Activated CD8-positive, alpha-beta T cell treated with anti-CD3 and anti-CD28 coated beads for 36 hours (primary cell): ENCODE results near the gene MED7. TPM values are rescaled to one million over a fixed set of nuclear protein-coding genes. Genes with fewer than 3 reads are reported as not detected.

Experiments
- ATAC-seq: fragments of 200-7000 bp; cut with Tn5 transposase; one replicate; pipeline ENCODE4 v1.10.0; 2021; ENCODE audit warnings: mild to moderate bottlenecking, moderate library complexity
- CTCF ChIA-PET: fragments of 350-600 bp; sonication (Branson Sonifier 250); formaldehyde crosslinking; loops from one replicate; lab custom pipeline; 2021; ENCODE audit warnings: antibody characterized with exemption; lab: Charles Lee
- POLR2A ChIA-PET: fragments of 350-600 bp; sonication (Branson Sonifier 250); formaldehyde crosslinking; loops from one replicate; lab custom pipeline; 2021; ENCODE audit warnings: antibody characterized with exemption; lab: Charles Lee
- DNase-seq: peaks from one replicate; pipeline ENCODE4 v3.0.0-alpha.2; 2020
- H3K27ac Mint-ChIP-seq: one replicate; pipeline ENCODE4 v1.8.0; 2021; ENCODE audit warnings: mild to moderate bottlenecking, mixed read lengths
- H3K27me3 Mint-ChIP-seq: one replicate; pipeline ENCODE4 v1.8.0; 2021; ENCODE audit warnings: mixed read lengths
- H3K36me3 Mint-ChIP-seq: one replicate; pipeline ENCODE4 v1.8.0; 2021; ENCODE audit warnings: low read depth, mixed read lengths
- H3K4me1 Mint-ChIP-seq: one replicate; pipeline ENCODE4 v1.8.0; 2021; ENCODE audit warnings: low read depth, mixed read lengths
- H3K4me3 Mint-ChIP-seq: one replicate; pipeline ENCODE4 v1.8.0; 2021; ENCODE audit warnings: mild to moderate bottlenecking, moderate library complexity, mixed read lengths
- H3K9me3 Mint-ChIP-seq: one replicate; pipeline ENCODE4 v1.8.0; 2021; ENCODE audit warnings: mixed read lengths
- intact Hi-C: fragments of 100-400 bp; cut with micrococcal nuclease; formaldehyde crosslinking; loops from one replicate; pipeline ENCODE4 v1.10.0; 2022
- total RNA-seq, 2 experiments: library from RNA; stranded (reverse); gene quantifications; one replicate each; pipeline ENCODE4 v1.2.3, GENCODE V29; 2021
- TF ChIP-seq, protein P1 (sequence below): fragments of 200-600 bp; IDR thresholded peaks from one replicate; pipeline ENCODE4 v1.8.0; 2022; ENCODE audit warnings: antibody characterized with exemption, mild to moderate bottlenecking

The MED7 gene
- total RNA-seq, 2 experiments from 2014 or later: 13.6 to 13.7 TPM

DNA sequence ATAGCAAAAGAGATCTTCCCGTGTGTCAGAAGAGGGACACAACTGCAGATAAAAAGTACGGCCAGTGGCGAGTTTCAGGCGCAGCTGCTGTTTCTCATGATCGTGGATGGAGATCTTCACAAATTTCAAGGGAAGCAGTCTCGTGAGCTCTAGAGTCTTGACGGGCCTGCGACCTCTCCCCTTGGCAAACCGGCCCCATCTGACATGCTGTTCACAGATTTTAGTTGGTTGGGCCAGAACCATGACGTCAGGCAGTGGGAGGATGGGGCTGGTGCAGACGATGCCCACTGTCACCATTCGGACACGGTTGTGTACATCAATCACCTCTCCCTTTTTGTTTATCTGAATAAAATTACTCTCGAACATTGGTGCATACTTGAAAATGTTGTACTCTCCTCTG is 23.0 kb upstream of the MED7 start:
- ChIA-PET POLR2A (interaction anchor here (1.2 to 50.1 kb wide), 3 partner anchors 13 to 65 kb away, joined by 4 to 1980 read pairs (median 280); partner anchors contain the start of gene ITK), CTCF (interaction anchor here (1.1 to 2.3 kb wide), 2 partner anchors 8 to 16 kb away, joined by 3 to 6 read pairs; no protein-coding TSS in a partner anchor)
- H3K9me3 Mint-ChIP-seq: peaks cover 10% of the 10 kb centered on the region
- DNase-seq (no peak), ATAC-seq (no peak)
- no peak overlapping the region for H3K4me3 Mint-ChIP-seq
- intact Hi-C loops: no loop called here
- H3K36me3 Mint-ChIP-seq: peaks cover 16% of the 10 kb centered on the region
- H3K27ac Mint-ChIP-seq: peak overlapping the region; percentile 88
- H3K4me1 Mint-ChIP-seq: peaks cover 65% of the 10 kb centered on the region
- TF ChIP-seq, protein P1, sequence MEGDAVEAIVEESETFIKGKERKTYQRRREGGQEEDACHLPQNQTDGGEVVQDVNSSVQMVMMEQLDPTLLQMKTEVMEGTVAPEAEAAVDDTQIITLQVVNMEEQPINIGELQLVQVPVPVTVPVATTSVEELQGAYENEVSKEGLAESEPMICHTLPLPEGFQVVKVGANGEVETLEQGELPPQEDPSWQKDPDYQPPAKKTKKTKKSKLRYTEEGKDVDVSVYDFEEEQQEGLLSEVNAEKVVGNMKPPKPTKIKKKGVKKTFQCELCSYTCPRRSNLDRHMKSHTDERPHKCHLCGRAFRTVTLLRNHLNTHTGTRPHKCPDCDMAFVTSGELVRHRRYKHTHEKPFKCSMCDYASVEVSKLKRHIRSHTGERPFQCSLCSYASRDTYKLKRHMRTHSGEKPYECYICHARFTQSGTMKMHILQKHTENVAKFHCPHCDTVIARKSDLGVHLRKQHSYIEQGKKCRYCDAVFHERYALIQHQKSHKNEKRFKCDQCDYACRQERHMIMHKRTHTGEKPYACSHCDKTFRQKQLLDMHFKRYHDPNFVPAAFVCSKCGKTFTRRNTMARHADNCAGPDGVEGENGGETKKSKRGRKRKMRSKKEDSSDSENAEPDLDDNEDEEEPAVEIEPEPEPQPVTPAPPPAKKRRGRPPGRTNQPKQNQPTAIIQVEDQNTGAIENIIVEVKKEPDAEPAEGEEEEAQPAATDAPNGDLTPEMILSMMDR: no peak
- no peaks in the 10 kb centered on the region for H3K27me3 Mint-ChIP-seq

DNA sequence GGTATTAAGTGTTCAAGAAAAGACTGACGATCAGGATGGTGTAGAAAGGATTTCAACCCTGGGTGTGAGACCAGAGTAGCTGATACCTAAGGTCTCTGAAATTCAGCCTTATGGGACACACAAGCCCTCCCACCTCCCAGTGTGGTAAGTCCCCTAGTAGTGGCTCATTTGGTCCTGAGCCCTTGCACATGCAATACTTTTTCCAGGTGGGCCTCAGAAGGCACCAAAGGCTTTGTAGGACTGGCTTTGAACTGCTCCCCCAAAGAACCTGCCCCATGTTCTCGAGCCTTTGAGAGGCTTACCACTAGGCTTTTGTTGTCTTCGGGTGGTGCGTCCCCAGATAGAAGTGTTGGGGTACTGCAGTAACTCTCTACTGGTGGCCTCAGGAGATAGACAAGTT is 22.6 kb upstream of the MED7 start:
- no peak overlapping the region for H3K4me3 Mint-ChIP-seq
- peaks cover 63% of the 10 kb centered on the region for H3K4me1 Mint-ChIP-seq
- TF ChIP-seq, protein P1: no peak
- H3K27ac Mint-ChIP-seq: no peak overlapping the region
- H3K27me3 Mint-ChIP-seq: no peaks in the 10 kb centered on the region
- CTCF ChIA-PET: interaction anchor here (1.1 kb wide), 1 partner anchor 16 kb away, joined by 3 read pairs; no protein-coding TSS in a partner anchor
- POLR2A ChIA-PET: interaction anchor here (1.2 to 50.1 kb wide), 3 partner anchors 12 to 66 kb away, joined by 4 to 1980 read pairs (median 280); partner anchors contain the start of gene ITK
- DNase-seq: no peak
- no peak for ATAC-seq
- H3K9me3 Mint-ChIP-seq: peaks cover 7% of the 10 kb centered on the region
- intact Hi-C loops: no loop called here
- peaks cover 12% of the 10 kb centered on the region for H3K36me3 Mint-ChIP-seq

DNA sequence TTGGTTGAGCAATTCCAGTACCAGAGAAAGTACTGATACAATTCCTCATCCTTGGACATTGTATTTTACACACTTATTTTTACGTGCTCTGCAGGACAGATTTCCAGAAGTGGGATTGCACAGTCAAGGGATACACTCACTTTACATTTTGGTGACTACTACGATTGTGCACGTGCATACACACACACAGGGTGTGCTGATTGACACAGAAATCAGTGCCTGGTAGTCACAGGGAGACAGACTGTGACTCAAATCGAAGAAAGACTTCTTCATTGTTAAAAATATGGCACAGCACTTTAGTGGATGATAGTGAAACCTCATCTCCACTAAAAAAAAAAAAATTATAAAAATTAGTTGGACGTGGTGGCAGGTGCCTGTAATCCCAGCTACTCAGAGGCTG is 21.9 kb upstream of the MED7 start:
- DNase-seq: no peak

DNA sequence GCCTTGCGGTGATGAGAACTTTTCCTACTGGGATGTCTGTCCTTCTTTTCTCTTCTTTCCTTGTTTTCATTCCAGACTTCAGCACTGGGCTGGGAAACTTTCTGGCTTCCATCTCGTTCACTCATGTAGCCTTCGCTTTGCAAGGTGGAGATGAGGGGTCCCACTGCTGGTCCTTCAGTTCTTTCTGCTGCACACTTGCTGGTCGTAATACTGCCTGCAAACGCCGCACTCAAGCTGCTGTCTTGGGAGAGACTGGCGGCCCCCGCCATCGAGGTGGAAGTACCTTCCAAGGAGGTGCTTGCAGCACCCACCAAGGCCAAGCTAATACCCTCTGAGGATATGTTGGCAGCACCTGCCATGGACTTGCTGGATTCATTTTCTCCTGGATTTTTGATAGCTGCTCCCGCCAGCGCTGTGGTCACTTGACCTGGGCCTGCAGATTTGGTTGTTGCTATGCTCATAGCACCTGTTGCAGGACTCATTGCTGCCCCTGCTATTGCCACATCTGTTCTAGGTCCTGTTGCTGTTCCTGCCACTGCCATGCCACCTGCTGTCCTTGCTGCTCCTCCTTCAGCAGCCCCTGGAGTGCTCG is 20.4 kb upstream of the MED7 start:
- ChIA-PET POLR2A (interaction anchor here (1.1 to 50.1 kb wide), 3 partner anchors 9 to 39 kb away, joined by 3 to 1980 read pairs (median 3); partner anchors contain the start of genes ITK and MED7), CTCF (interaction anchor here (0.9 to 2.7 kb wide), 3 partner anchors 9 to 27 kb away, joined by 3 to 16 read pairs (median 4); no protein-coding TSS in a partner anchor)
- Mint-ChIP-seq H3K36me3 (peaks cover 2% of the 10 kb centered on the region), H3K4me1 (peaks cover 66% of the 10 kb centered on the region), H3K27me3 (no peaks in the 10 kb centered on the region), H3K9me3 (no peaks in the 10 kb centered on the region), H3K4me3 (no peak overlapping the region), H3K27ac (no peak overlapping the region)
- no peak for DNase-seq
- ATAC-seq: no peak
- intact Hi-C loops: no loop called here
- TF ChIP-seq, protein P1: no peak

More for the DNA sequence above, 21.9 kb upstream of the MED7 start:
- TF ChIP-seq, protein P1: no peak
- peaks cover 65% of the 10 kb centered on the region for H3K4me1 Mint-ChIP-seq
- ChIA-PET CTCF (no interaction called here), POLR2A (interaction anchor here (1.2 to 50.1 kb wide), 3 partner anchors 12 to 67 kb away, joined by 4 to 1980 read pairs (median 280); partner anchors contain the start of gene ITK)
- no peak overlapping the region for H3K4me3 Mint-ChIP-seq
- intact Hi-C loops: no loop called here
- peaks cover under 1% of the 10 kb centered on the region for H3K9me3 Mint-ChIP-seq
- peaks cover 6% of the 10 kb centered on the region for H3K36me3 Mint-ChIP-seq
- ATAC-seq: no peak
- no peaks in the 10 kb centered on the region for H3K27me3 Mint-ChIP-seq
- H3K27ac Mint-ChIP-seq: peak overlapping the region; percentile 21

DNA sequence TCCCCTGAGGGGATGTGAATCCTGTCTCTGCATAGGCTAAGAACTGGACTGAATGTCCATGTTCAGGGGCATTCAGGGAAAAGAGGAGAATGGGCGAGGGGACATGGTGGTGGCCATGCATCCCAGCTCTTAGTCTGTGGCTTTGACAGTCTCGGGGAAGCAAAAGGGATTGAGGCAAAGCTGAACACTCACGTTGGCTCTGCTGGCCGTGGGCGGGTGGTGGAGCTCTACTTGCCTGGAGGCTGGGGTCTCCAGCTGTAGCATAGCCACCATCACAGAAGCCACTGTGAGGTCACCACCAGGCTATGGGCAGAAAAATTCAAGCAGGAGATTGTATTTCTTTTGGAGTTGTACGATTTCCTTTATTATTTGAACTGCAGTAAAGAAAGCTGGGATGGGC is 19.3 kb upstream of the MED7 start:
- no peaks in the 10 kb centered on the region for H3K9me3 Mint-ChIP-seq
- no peak overlapping the region for H3K27ac Mint-ChIP-seq
- ATAC-seq: no peak
- no peaks in the 10 kb centered on the region for H3K27me3 Mint-ChIP-seq
- CTCF ChIA-PET: interaction anchor here (0.9 to 2.7 kb wide), 4 partner anchors 10 to 28 kb away, joined by 3 to 16 read pairs (median 4); no protein-coding TSS in a partner anchor
- POLR2A ChIA-PET: interaction anchor here (0.7 to 50.1 kb wide), 4 partner anchors 10 to 40 kb away, joined by 3 to 1980 read pairs (median 3); partner anchors contain the start of genes ITK and MED7
- DNase-seq: no peak
- no peak overlapping the region for H3K4me3 Mint-ChIP-seq
- H3K4me1 Mint-ChIP-seq: peaks cover 64% of the 10 kb centered on the region
- intact Hi-C loops: no loop called here
- TF ChIP-seq, protein P1: no peak
- peaks cover 2% of the 10 kb centered on the region for H3K36me3 Mint-ChIP-seq
